Measurements from ENCODE around the gene LRRC27. TPM values are rescaled to one million over a fixed set of nuclear protein-coding genes. Genes with fewer than 3 reads are reported as not detected.
"Not testable (repeated sequence)": the region's sequence is repeated elsewhere in the genome, so short reads cannot be mapped to it uniquely, and the experiment has no call there.

Gene LRRC27
- polyA plus RNA-seq, 2 donors = 2.3 to 2.6 TPM

- not testable (repeated sequence) for H3K4me3 ChIP-seq (ENCODE audit: low read depth in 1 of 2, low read length in 2 of 2); H3K4me1 ChIP-seq (ENCODE audit: control insufficient read depth in 2 of 2, insufficient read depth in 2 of 2, low read length in 1 of 2); H3K27me3 ChIP-seq (ENCODE audit: control insufficient read depth in 1 of 2, insufficient read depth in 2 of 2, low read length in 2 of 2); H3K36me3 ChIP-seq (ENCODE audit: control insufficient read depth in 2 of 2, insufficient read depth in 2 of 2, low read length in 1 of 2); H3K9me3 ChIP-seq (ENCODE audit: control insufficient read depth in 2 of 2, insufficient read depth in 1 of 2, low read depth in 1 of 2, low read length in 1 of 2); H3K27ac ChIP-seq (ENCODE audit: low read depth in 2 of 2, low read length in 1 of 2)
- 53 to 64% methylated on average over 28 to 34 of the region's 44 CpGs for WGBS, 2 donors
Observed at GRCh38 chr10:132352462-132353308, 20.7 kb downstream of the LRRC27 start.

- Histone ChIP-seq H3K9me3 (ENCODE audit: control insufficient read depth in 2 of 2, insufficient read depth in 1 of 2, low read depth in 1 of 2, low read length in 1 of 2) (no peaks in the 10 kb centered on the region), H3K4me3 (ENCODE audit: low read depth in 1 of 2, low read length in 2 of 2) (no peak overlapping the region), H3K27ac (ENCODE audit: low read depth in 2 of 2, low read length in 1 of 2) (no peak overlapping the region), H3K27me3 (ENCODE audit: control insufficient read depth in 1 of 2, insufficient read depth in 2 of 2, low read length in 2 of 2) (no peaks in the 10 kb centered on the region), H3K36me3 (ENCODE audit: control insufficient read depth in 2 of 2, insufficient read depth in 2 of 2, low read length in 1 of 2) (no peaks in the 10 kb centered on the region), H3K4me1 (ENCODE audit: control insufficient read depth in 2 of 2, insufficient read depth in 2 of 2, low read length in 1 of 2) (no peaks in the 10 kb centered on the region)
- WGBS, 2 donors = 88 to 89% methylated on average over 20 of the region's 20 CpGs
Observed at GRCh38 chr10:132353456-132354355, 21.7 kb downstream of the LRRC27 start.

GRCh38 chr10:132354356-132355094 is 22.5 kb downstream of the LRRC27 start:
- 88 to 91% methylated on average over 32 of the region's 32 CpGs for WGBS, 2 donors

GRCh38 chr10:132355297-132355696 is 23.3 kb downstream of the LRRC27 start:
- H3K9me3 ChIP-seq (ENCODE audit: control insufficient read depth in 2 of 2, insufficient read depth in 1 of 2, low read depth in 1 of 2, low read length in 1 of 2) = no peaks in the 10 kb centered on the region

More at GRCh38 chr10:132354356-132355094, 22.5 kb downstream of the LRRC27 start:
- H3K27me3 ChIP-seq (ENCODE audit: control insufficient read depth in 1 of 2, insufficient read depth in 2 of 2, low read length in 2 of 2) = no peaks in the 10 kb centered on the region
- H3K27ac ChIP-seq (ENCODE audit: low read depth in 2 of 2, low read length in 1 of 2) = no peak overlapping the region
- no peak overlapping the region for H3K4me3 ChIP-seq (ENCODE audit: low read depth in 1 of 2, low read length in 2 of 2)
- H3K9me3 ChIP-seq (ENCODE audit: control insufficient read depth in 2 of 2, insufficient read depth in 1 of 2, low read depth in 1 of 2, low read length in 1 of 2) = no peaks in the 10 kb centered on the region
- no peaks in the 10 kb centered on the region for H3K36me3 ChIP-seq (ENCODE audit: control insufficient read depth in 2 of 2, insufficient read depth in 2 of 2, low read length in 1 of 2)
- H3K4me1 ChIP-seq (ENCODE audit: control insufficient read depth in 2 of 2, insufficient read depth in 2 of 2, low read length in 1 of 2) = no peaks in the 10 kb centered on the region

GRCh38 chr10:132355754-132356153 is 23.8 kb downstream of the LRRC27 start:
- H3K9me3 ChIP-seq (ENCODE audit: control insufficient read depth in 2 of 2, insufficient read depth in 1 of 2, low read depth in 1 of 2, low read length in 1 of 2) = no peaks in the 10 kb centered on the region
- H3K27me3 ChIP-seq (ENCODE audit: control insufficient read depth in 1 of 2, insufficient read depth in 2 of 2, low read length in 2 of 2) = no peaks in the 10 kb centered on the region
- 87 to 96% methylated on average over 12 to 13 of the region's 13 CpGs for whole genome bisulfite sequencing, 2 donors
- no peaks in the 10 kb centered on the region for H3K4me1 ChIP-seq (ENCODE audit: control insufficient read depth in 2 of 2, insufficient read depth in 2 of 2, low read length in 1 of 2)
- H3K36me3 ChIP-seq (ENCODE audit: control insufficient read depth in 2 of 2, insufficient read depth in 2 of 2, low read length in 1 of 2) = no peaks in the 10 kb centered on the region
- H3K4me3 ChIP-seq (ENCODE audit: low read depth in 1 of 2, low read length in 2 of 2) = no peak overlapping the region
- H3K27ac ChIP-seq (ENCODE audit: low read depth in 2 of 2, low read length in 1 of 2) = no peak overlapping the region

More at GRCh38 chr10:132355297-132355696, 23.3 kb downstream of the LRRC27 start:
- WGBS, 2 donors = 89 to 93% methylated on average over 17 of the region's 17 CpGs
- no peaks in the 10 kb centered on the region for H3K4me1 ChIP-seq (ENCODE audit: control insufficient read depth in 2 of 2, insufficient read depth in 2 of 2, low read length in 1 of 2)
- no peaks in the 10 kb centered on the region for H3K27me3 ChIP-seq (ENCODE audit: control insufficient read depth in 1 of 2, insufficient read depth in 2 of 2, low read length in 2 of 2)
- H3K27ac ChIP-seq (ENCODE audit: low read depth in 2 of 2, low read length in 1 of 2) = no peak overlapping the region
- H3K4me3 ChIP-seq (ENCODE audit: low read depth in 1 of 2, low read length in 2 of 2) = no peak overlapping the region
- no peaks in the 10 kb centered on the region for H3K36me3 ChIP-seq (ENCODE audit: control insufficient read depth in 2 of 2, insufficient read depth in 2 of 2, low read length in 1 of 2)

- Histone ChIP-seq H3K27me3 (ENCODE audit: control insufficient read depth in 1 of 2, insufficient read depth in 2 of 2, low read length in 2 of 2) (no peaks in the 10 kb centered on the region), H3K4me1 (ENCODE audit: control insufficient read depth in 2 of 2, insufficient read depth in 2 of 2, low read length in 1 of 2) (no peaks in the 10 kb centered on the region), H3K36me3 (ENCODE audit: control insufficient read depth in 2 of 2, insufficient read depth in 2 of 2, low read length in 1 of 2) (no peaks in the 10 kb centered on the region), H3K27ac (ENCODE audit: low read depth in 2 of 2, low read length in 1 of 2) (no peak overlapping the region), H3K4me3 (ENCODE audit: low read depth in 1 of 2, low read length in 2 of 2) (no peak overlapping the region), H3K9me3 (ENCODE audit: control insufficient read depth in 2 of 2, insufficient read depth in 1 of 2, low read depth in 1 of 2, low read length in 1 of 2) (no peaks in the 10 kb centered on the region)
- 93 to 96% methylated on average over 12 of the region's 12 CpGs for WGBS, 2 donors
Observed at GRCh38 chr10:132356621-132357195, 24.7 kb downstream of the LRRC27 start.

- 95 to 97% methylated on average over 15 of the region's 15 CpGs for WGBS, 2 donors
- H3K36me3 ChIP-seq (ENCODE audit: control insufficient read depth in 2 of 2, insufficient read depth in 2 of 2, low read length in 1 of 2) = no peaks in the 10 kb centered on the region
- H3K9me3 ChIP-seq (ENCODE audit: control insufficient read depth in 2 of 2, insufficient read depth in 1 of 2, low read depth in 1 of 2, low read length in 1 of 2) = no peaks in the 10 kb centered on the region
- no peaks in the 10 kb centered on the region for H3K27me3 ChIP-seq (ENCODE audit: control insufficient read depth in 1 of 2, insufficient read depth in 2 of 2, low read length in 2 of 2)
- H3K4me1 ChIP-seq (ENCODE audit: control insufficient read depth in 2 of 2, insufficient read depth in 2 of 2, low read length in 1 of 2) = no peaks in the 10 kb centered on the region
- H3K4me3 ChIP-seq (ENCODE audit: low read depth in 1 of 2, low read length in 2 of 2) = no peak overlapping the region
- H3K27ac ChIP-seq (ENCODE audit: low read depth in 2 of 2, low read length in 1 of 2) = no peak overlapping the region
Observed at GRCh38 chr10:132357286-132358058, 25.5 kb downstream of the LRRC27 start.

GRCh38 chr10:132359305-132360040 is 27.5 kb downstream of the LRRC27 start:
- H3K27me3 ChIP-seq (ENCODE audit: control insufficient read depth in 1 of 2, insufficient read depth in 2 of 2, low read length in 2 of 2) = no peaks in the 10 kb centered on the region
- 75 to 81% methylated on average over 21 of the region's 21 CpGs for WGBS, 2 donors
- H3K4me1 ChIP-seq (ENCODE audit: control insufficient read depth in 2 of 2, insufficient read depth in 2 of 2, low read length in 1 of 2) = no peaks in the 10 kb centered on the region
- H3K27ac ChIP-seq (ENCODE audit: low read depth in 2 of 2, low read length in 1 of 2) = no peak overlapping the region
- no peak overlapping the region for H3K4me3 ChIP-seq (ENCODE audit: low read depth in 1 of 2, low read length in 2 of 2)
- H3K9me3 ChIP-seq (ENCODE audit: control insufficient read depth in 2 of 2, insufficient read depth in 1 of 2, low read depth in 1 of 2, low read length in 1 of 2) = no peaks in the 10 kb centered on the region
- no peaks in the 10 kb centered on the region for H3K36me3 ChIP-seq (ENCODE audit: control insufficient read depth in 2 of 2, insufficient read depth in 2 of 2, low read length in 1 of 2)
